NCI-H2029 treated with DMSO at 0.1 percent for 48 hours (cell line): ENCODE data around the gene LHX5.

Experiments
- DNase-seq: peaks from one replicate; lab custom pipeline; 2025; lab: John Stamatoyannopoulos, UW

LHX5 gene

DNA sequence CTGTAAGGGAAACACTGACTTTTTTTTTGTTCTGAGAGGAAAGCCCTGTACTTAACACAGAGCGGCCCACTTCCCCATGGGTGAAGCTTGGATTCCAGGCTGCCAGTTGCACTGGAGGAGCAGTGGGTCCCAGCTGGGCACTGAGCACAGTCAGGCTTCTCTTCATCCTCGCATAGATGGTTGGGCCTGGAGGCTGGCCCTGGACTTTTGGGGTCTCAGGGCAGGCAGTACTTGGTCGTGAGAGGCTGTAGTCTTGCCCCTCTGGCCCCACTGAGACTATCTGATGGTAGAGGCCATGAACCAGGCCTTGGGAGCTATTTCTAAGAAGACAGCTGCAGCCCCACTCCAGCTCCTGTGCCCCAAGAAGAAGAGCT lies 6.2 kb upstream of the LHX5 start:
- DNase-seq = no peak

DNA sequence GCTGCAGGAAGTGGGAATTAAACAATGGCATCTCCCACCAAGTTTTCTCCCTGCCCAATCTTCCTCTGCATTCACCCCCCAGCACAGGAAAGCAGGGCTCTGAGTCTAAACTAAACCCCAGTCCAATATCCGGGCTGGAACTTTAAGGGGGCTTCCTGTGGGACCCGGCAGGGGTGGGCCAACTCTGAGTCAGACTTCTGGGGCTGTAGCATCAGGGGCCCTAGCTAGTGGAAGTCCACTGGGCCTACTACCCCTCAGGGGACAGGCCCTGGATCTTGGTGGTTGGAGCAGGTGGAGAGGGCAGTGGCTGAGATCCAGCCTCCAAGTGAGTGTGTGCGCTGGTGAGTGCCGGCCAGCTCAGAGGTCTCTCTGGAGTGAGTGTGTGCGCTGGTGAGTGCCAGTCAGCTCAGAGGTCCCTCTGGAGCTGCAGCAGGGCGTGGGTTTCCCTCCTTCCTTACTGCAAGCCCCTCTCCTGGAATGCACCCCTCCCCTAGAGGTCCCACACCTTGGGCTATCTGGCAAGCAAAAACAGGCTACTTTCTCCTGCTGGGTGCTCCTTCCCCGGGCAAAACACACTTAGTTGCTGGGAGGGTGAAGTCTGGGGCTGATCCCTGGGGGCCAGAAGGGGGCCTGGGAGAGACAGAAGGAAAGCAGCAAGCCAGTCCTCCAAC lies 5.6 kb upstream of the LHX5 start:
- DNase-seq = no peak

DNA sequence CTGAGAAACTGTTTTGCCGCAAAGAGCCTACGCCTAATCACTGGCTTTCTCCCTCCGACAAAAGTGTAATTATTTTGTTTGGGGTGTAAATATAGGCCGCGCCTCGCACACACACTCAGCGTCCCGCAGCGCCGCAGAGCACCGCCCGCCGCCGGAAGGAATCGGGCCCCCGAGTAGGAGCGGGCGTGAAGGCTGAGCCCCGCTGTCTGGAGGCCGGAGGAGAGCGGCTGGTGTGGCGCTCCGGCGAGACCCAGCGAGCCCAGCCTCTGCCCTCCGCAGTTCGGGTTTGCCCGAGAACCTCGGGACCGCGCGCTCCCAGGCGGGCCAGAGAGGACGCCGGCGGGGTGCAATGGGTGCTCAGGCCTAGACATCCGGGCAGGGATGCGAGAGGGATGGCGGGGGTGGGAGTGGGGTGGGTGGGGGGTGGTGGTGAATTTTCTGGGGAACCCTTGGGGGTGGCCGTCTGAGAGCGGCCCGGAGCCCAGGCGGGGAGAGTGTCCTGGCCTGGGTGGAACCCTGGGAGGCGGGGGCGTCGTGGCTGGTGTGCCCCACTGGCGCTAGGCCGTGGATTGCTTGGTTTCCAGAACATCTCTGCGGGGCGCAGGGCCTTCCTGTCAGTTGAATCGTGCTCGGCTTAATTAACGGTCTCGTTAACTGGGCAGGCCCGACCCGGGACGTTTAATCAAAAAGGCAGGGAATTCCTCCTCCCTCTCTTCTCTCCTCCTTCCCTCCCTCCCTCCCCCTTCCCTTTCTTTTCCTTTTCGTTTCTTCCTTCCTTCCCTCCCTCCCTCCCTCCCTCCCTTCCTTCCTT lies 4.7 kb upstream of the LHX5 start:
- no peak for DNase-seq

DNA sequence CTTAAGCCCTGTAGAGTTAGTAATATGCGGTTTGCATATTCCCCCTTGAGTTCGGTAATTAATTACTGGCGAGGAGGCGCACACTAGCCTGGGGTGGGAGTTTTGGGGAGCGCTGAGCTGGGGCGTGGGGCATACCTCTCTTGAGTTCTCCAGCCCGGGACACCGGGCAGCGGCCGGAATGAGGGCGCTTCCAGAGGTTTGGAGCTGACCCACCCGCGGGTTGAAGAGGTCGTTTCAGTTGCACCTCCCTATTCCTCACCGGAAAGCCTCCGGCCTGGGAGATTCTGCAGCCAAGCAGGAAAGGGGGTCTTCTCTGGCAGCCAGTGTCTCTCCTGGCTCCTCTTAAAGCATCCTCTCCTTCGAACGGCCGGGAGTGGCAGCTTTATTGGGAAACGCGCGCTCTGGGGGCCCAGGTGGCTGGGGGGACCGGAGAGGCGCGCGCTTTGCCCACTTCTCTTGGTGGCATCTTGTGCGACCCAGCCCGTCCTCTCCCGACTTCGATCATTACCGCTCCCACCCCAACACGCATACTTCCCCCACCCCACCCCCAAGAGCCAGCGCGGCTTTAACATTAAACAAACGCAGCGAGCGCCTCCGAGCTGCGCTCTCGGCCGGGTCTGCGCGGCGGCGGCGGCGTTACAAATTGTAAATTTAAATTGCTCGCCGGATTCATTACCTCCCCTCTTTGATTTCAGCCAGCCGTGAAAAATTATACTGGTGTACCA lies 3.9 kb upstream of the LHX5 start:
- DNase-seq = no peak

DNA sequence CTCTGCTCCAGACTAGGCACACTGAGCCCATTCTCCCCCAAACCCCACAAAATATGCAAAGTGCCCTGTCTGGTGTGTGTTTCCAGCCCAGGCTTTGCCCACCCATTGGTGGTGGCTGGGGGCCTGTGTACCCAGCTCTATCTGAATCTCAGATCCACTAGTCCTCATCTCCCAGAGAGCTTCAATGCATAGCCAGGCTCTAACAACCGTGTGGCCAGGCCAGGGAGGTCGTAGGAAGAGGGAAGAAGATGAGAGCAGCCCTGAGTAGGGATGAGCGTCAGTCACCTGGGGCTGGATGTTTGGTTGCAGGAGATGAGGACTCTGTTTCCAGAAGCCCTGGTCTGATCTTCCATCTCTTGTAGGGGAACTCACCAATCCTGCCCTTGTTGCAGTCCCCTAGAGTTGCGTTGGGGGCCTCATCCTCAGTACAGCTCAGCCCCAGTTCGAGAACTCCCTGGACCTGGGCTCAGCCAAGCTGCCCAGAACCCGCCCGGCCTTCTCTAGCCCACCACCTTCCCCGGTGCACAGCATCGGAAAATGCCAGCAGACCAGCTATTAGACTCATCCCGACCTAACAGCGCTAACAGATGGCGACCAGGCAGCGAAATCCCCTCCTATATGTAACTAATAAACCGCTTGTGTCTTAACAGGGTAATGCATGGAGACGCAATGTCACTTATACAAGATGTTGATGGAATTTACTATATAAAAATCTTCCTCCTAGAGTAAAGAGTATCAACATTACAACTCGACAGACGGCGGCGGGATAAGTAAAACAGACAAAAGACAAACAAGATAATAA lies 3.2 kb upstream of the LHX5 start:
- no peak for DNase-seq

DNA sequence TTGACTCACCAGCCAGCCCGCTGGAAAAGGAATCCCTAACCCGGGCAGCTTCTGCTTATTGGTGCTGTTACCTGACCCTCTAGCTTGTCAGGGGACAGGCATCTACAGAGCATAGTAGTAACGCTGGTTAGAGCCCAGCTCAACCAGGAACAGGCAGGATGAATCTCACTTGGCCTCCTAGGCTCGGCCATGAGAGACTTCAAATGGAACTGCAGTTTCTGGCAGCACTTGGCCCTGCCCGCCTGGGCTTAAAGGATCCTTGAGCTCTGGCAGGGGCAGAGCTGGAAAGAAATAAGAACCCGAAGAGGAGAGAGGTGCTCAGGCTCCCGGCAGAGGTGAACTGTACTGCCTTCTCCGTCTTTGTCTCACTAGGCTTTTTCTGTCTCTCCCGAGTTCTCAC lies 2.3 kb upstream of the LHX5 start:
- DNase-seq = no peak

DNA sequence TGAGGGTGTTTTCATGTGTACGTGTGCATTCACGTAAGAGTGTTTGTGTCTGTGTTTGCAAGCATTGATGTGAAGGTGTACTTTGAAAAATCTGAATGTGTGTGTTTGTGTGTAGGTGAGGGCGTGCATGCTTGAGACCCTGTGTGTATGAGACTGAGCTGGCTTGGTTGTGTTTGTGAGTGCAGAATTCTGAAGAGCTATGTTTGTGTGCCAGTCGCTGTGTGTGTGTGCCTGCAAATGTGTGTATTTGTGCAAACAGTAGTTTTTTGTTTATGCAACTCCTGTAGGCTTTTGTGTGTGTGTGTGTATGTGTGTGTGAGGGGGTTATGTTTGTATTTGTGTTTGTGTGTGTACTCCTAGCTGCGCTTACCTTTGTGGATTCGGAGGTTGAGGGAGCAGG lies 1.7 kb upstream of the LHX5 start:
- DNase-seq = no peak

DNA sequence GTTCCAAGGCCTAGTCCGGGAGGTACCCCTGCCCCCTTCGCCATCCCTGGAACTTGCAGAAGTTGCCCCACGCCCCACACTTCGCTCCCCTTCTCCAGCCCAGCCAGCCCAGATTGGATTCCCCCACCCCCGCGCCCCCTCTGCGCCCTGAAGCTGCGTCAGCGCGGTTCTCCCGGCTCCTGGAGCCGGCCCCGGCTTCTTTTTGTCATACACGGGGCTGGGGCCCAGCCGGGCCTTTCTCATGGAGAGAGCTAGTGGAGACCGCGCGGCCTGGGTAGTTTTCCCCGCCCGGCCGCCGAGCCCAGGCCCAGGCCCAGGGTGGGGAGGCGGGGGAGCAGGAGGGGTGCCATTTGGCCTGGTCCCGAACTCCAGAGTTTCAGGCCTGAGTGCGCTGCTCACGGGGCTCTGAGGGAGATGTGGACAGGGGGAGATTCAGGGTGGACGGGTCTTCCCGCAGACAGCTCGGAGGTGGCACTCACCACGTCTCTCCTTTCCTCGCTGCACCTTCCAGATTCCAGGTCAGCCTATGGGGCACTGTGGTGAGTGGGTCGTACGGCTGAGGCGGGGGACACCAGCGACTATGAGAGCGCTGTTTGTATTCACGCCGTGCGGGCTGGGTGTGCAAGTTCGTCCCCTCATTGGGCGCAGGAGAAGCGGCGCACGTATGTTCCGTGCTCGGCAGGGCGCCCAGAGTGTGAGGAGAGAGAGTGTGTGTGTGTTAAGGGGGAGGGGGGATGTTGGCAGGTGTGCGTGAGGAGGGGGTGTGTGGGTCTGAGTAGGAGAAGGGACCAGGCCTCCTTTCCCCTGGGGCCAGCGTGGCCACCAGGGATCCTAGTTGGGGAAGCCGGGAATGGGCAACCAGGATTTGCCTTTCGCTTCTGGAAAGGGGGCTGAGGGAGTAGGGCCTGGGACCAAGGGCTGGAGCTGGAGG lies 785 bp upstream of the LHX5 start:
- no peak for DNase-seq

DNA sequence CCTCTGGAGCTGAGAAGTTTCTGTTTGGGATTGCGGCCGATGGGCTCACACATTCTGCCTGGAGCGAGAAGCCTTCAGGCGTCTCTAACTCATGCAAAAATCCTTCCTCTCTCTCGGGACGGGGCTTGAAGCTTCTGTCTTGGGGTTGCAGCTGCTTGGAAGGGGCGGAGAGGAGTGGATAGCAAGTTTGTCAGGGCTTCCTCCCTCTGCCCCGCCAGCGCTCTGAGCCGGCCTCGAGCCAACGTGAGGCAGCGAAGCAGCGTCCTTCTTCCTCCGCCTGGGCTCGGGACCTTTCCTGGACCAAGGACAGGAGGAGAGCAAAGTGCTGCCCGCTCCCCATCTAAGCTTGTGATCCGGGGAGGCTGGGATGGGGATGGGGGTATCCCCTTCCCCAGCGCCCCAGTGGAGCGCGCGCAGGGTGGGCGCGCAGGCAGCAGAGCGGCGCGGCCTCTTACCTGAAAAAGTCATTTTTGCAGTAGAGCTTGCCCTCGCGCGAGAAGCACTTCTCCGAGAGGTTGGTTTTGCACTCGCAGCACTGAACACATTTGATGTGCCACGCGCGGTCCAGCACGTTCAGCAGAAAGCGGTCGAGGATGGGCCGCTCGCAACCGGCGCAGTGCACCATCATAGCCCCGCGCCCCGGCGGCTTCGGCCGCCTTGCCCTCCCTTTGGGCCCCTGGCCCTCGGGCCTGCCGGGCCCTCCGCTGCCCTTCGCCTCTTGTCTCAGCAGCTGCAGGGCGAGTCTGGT lies 626 bp downstream of the LHX5 start:
- no peak for DNase-seq

DNA sequence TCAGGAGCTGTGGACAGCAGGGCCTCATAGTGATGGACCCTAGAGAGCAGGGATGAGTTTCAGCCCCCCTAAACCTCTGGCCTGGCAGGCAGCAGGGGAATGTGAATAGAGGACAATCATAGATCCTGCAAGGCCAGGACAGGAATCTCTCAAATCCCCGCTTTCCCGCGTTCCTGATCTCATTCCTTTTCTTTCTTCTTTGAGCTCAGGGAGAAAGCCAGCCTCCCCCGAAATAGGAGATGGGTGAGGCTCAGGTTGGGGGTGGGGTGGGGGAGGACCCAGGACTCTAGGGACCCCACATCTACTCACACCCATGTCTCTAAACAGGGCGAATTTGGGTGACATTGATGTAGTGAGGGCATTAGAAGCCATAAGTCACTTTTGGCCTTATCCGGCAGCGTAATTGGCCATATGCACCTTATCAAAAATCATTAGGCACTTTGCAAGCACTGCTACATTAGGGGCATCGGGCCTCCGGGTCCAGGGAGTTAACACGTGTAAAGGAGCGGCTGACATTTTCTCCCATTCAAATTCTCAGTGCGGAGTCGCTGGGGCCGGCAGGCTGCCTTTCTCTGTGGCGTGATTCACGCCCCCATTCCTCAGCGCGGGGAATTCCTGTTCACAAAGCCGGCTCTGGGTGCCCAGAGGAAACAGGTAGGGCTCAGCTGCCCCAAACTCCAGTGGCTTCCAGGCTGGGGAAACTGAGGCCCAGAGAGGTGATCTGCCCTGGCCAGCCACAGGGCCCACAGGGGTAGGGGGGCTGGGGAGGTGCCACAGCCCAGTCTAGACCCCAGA lies 1.5 kb downstream of the LHX5 start:
- DNase-seq = no peak

DNA sequence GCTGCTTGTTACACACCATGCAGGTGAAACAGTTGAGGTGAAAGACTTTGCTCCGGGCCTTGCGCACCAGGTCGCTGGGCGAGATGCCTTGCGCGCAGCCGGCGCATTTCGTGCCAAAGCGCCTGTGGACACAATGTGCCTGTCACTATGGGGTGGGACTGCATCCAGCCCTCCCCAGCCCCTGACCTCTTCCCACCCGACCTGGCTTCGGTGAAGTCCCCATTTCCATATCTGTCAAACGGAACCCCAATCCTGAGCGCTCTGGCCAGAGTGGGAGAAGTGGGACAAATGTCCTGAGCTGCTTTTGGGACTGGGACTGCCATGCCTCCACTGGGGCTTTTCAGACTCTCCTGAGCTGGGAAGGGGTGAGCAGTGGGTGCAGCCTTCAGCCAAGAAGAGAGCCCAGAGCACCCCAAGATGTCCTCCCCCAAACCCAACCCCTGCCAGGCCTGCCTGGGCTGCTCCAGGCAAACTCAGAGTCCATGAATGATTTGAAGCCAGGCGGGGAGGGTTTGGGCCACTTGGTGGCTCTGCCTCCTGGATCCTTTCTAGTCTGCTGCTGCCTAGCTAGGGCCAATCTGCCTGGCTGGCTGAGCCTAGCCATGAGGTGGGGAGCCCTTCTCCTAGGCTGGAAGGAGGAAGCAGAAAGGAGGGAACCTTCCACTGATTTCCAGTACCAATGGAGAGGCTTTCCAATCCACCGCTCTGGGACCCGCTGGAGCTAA lies 2.3 kb downstream of the LHX5 start:
- no peak for DNase-seq

DNA sequence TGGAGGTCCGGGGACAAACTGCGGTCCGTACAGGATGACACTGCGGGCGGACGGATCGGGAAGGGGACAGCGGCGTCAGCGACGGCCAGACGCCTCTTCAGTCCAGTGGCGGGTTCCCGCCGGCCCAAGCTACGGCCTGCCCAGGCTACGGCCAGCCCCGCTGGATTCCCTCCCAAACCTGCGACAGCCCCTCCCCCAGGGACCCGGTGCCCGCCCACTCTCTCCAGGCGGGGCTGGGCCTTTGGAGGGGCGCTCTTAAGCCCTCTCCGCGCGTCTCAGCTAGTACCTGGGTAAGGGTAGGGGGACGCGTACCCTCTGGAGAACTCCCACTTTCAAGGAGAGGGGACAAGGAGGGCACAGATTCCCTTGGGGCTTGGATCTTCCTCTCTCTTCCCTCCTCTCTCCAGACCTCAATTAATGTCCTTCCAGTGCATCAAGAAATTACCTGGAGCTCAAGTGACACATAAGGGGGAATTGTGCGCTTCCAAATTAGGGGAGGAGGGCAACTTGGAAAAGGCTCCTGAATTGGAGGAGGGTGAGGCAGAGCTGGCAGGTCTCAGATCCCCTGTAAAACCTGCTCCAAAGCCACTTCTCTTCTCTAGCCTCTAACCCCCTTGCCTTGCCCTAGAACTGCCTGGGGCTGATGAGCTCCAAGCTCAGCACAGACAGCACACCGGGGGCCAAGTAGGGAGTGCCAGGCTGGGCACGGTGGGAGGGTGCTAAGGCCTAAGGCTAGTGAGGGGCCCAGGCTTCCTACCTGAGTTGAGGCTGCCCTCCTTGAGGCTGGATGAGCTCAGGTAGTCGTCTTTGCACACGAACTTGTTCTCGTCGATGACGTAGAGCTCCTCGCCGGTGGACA lies 3.1 kb downstream of the LHX5 start:
- no peak for DNase-seq

DNA sequence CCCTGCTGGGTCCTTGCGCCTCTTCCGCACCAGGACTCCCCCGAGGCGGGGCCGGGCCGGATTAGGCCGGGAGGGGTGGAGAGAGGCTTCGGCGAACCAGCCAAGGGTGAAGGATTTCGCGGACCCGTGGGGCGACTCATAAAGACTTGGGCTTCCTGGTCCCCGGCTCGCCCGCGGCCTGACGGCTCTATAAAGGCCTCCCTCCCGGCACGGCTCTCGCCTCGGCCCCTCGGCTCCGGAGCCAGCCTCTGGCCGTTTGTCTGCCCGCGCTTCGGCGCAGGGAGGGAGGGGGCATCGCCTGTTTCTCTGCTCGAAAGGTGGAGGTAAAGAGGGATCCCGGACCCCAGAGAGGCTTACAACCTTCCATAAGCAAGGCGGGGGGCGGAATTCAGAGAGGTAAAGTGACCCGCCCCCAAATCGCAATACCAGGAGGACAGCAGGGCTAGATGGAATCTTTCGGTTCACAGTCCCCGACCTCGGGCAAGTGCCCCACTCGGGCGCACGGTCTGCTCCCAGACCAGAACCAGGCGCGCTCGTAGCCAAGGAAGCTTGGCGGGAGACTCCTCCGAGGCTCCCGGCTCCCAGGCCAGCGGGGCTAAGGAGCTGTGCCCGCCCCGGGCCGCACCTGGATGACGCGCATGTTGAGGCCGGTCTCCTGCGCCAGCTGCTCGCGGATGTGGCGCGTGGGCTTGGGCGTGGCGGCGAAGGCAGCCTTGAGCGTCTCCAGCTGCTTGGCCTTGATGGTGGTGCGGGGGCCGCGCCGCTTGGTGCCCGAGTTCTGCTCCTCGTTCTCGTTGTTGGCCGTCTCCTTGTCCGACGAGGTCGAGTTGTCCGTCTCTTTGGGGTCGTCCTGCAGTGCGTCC lies 3.9 kb downstream of the LHX5 start:
- no peak for DNase-seq

DNA sequence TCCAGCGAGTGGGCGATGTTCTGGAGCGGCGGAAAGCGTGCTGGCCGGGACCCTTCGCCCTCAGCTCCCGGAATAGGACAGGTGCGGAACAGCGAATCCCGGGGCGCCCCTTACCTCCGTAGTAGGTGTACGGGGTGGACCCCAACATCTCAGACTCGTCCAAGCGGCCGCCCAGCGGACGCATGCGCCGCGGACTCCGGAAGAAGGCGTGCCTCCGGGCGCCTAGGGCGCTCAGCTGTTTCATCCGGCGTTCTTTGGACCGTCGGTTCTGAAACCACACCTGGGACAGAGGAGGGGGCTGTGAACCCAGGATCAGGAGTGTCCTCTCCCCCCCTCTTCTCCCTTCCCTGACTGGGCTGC lies 4.5 kb downstream of the LHX5 start:
- no peak for DNase-seq

DNA sequence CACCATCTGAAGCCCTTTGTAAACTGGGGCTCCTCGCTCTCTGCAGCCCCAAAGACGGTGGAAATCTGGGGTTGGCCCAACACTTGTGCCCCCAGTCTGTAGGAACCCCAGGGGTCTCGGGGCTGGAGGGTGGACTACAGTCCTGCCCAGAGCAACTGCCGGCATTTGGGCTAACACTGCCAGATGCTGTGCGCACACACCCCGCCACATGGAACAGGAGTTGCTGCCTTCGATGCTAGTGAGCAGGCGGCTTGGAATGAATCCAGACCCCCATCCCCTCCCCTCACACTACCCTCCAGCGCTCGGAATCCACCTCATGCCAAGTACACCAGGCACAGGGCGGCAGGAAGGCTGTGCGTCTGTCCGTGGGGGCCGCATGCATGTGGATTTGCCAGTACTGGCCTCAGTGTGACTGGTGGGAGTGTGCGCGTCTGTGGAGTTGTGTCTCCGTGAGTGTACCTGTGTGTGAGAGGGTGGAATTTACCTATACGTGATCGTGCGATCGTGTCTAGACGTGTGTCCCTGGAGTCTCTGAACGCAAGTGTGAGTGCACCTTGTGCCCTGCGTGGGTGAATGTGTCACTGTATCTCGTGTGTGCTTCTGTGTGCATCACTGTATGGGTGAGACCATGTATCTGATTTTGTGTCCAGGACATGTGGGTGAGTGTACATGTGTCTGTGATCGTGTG lies 5.1 kb downstream of the LHX5 start:
- no peak for DNase-seq

DNA sequence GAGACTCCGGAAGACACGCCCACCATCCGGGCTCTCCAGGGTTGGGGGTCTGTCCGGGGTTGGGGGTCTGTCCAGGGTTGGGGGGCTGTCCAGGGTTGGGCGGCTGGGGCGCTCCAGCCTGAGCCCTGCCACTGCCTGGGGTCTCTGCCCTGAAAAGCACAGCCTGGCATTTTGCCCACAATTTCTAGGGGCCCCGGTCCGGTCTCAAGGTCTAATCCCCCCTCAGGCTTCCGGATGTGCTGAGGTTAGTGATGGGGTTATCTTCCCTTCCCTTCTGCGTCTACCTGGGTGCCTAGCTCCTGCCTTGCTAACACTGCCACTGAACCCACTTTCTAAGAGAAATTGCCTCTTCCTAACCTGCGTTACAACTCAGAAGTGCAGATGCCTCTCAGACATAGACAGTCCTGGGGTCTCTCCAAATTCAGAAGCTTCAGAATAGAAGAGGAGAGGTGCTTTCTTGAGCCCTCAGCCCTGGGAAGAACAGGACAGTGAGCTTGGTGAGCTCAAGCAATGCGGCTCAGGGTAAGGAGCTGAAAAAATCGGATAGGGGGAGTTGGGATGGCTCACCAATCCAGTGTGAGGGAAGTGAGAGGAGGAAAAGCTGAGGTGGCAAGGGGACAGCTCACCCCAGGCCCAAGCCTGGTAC lies 5.7 kb downstream of the LHX5 start:
- no peak for DNase-seq
